A549 (cell line): Measurements from ENCODE around the gene A4GALT. TPM values are rescaled to one million over a fixed set of nuclear protein-coding genes. Genes with fewer than 3 reads are reported as not detected.

Experiments used
- ATAC-seq, 2 experiments: fragments of 200-7000 bp in 1 of 2; fragments of >200 bp in 1 of 2; cut with Nextera tagmentation in 1 of 2; cut with Tn5 transposase in 1 of 2; 3 replicates each; pipeline versions ENCODE4 v1.8.0 to v1.9.1; 2018 to 2020; ENCODE audit warnings: mild to moderate bottlenecking in 1 of 2, moderate library complexity in 1 of 2
- CTCF ChIA-PET: fragments of 300-600 bp; sonication (Branson Sonifier 250); formaldehyde crosslinking; extraction: SDS; loops from one replicate; lab custom pipeline; 2021; ENCODE audit warnings: antibody characterized with exemption, inconsistent platforms; lab: Yijun Ruan, JAX
- POLR2A ChIA-PET: fragments of 350-600 bp; formaldehyde crosslinking; extraction: SDS; loops from one replicate; lab custom pipeline; 2021; ENCODE audit warnings: antibody characterized with exemption, inconsistent platforms; lab: Yijun Ruan, JAX
- DNase-seq, 2 experiments: peaks; one replicate each; pipeline versions ENCODE4 v3.0.0 to v3.0.0-alpha.2; 2011 to 2016; ENCODE audit warnings: low read depth in 1 of 2, low spot score in 1 of 2
- FAIRE-seq: peaks from 2 replicates; lab custom pipeline; 2011; peaks lifted over from hg19 to GRCh38; lab: Jason Lieb, UNC
- H3K27ac ChIP-seq, 2 experiments: fragments of >200 bp; sonication (Bioruptor Twin); formaldehyde crosslinking; 3 replicates each; pipeline ENCODE4 v1.5.1; 2016 to 2017
- H3K4me1 ChIP-seq: fragments of >200 bp; sonication (Bioruptor Twin); formaldehyde crosslinking; 3 replicates; pipeline ENCODE4 v1.6.1; 2016
- H3K4me2 ChIP-seq: fragments of >200 bp; sonication (Bioruptor Twin); formaldehyde crosslinking; 3 replicates; pipeline ENCODE4 v1.6.1; 2016
- H3K4me3 ChIP-seq: fragments of >200 bp; sonication (Bioruptor Twin); formaldehyde crosslinking; 3 replicates; pipeline ENCODE4 v1.5.1; 2016
- H3K9me3 ChIP-seq: fragments of >200 bp; sonication (Bioruptor Twin); formaldehyde crosslinking; 3 replicates; pipeline ENCODE4 v1.6.1; 2016
- BHLHE40 ChIP-seq: IDR thresholded peaks from 2 replicates; pipeline ENCODE4 v1.6.1; 2012; ENCODE audit warnings: low read depth, low read length, inconsistent platforms
- CBX8 ChIP-seq: fragments of 200-600 bp; sonication (generic); IDR thresholded peaks from 2 replicates; pipeline ENCODE4 v1.6.1; 2016
- CEBPB ChIP-seq, 2 experiments: fragments of >200 bp in 1 of 2; sonication (Bioruptor Twin) in 1 of 2; formaldehyde crosslinking in 1 of 2; IDR thresholded peaks; 2 replicates each; pipeline ENCODE4 v1.6.1; 2012 to 2016
- CHD4 ChIP-seq: fragments of 200-600 bp; sonication (generic); IDR thresholded peaks from 2 replicates; pipeline ENCODE4 v1.6.1; 2016; ENCODE audit warnings: antibody characterized with exemption, mild to moderate bottlenecking, borderline replicate concordance
- EHF ChIP-seq: fragments of 250-450 bp; sonication (Bioruptor Pico); IDR thresholded peaks from 2 replicates; pipeline ENCODE4 v1.5.0; 2020; ENCODE audit warnings: mild to moderate bottlenecking
- EP300 ChIP-seq, 2 experiments: fragments of >200 bp; sonication (Bioruptor Twin); formaldehyde crosslinking; IDR thresholded peaks; 2 replicates in 1 of 2; 3 replicates in 1 of 2; pipeline ENCODE4 v1.6.1; 2016 to 2017
- FOSB ChIP-seq: fragments of 250-450 bp; sonication (Bioruptor Pico); IDR thresholded peaks from 2 replicates; pipeline ENCODE4 v1.5.0; 2020; ENCODE audit warnings: mild to moderate bottlenecking, moderate library complexity
- HDAC2 ChIP-seq: fragments of 200-600 bp; sonication (generic); IDR thresholded peaks from 2 replicates; pipeline ENCODE4 v1.6.1; 2016
- HES2 ChIP-seq: fragments of >200 bp; sonication (Bioruptor Twin); formaldehyde crosslinking; IDR thresholded peaks from 2 replicates; pipeline ENCODE4 v1.6.1; 2016
- HEYL ChIP-seq: fragments of 250-450 bp; sonication (Bioruptor Pico); IDR thresholded peaks from 2 replicates; pipeline ENCODE4 v1.8.0; 2021; ENCODE audit warnings: mild to moderate bottlenecking, moderate library complexity
- HOXB13 ChIP-seq: fragments of 250-450 bp; sonication (Bioruptor Pico); IDR thresholded peaks from 2 replicates; pipeline ENCODE4 v1.5.0; 2020; ENCODE audit warnings: low read depth, mild to moderate bottlenecking, moderate library complexity
- MAZ ChIP-seq: fragments of 150-350 bp; IDR thresholded peaks from 2 replicates; pipeline ENCODE4 v1.6.1; 2014; ENCODE audit warnings: antibody characterized with exemption, low read depth, low read length, borderline replicate concordance
- MYC ChIP-seq: IDR thresholded peaks from 2 replicates; pipeline ENCODE4 v1.6.1; 2012; ENCODE audit warnings: mild to moderate bottlenecking, inconsistent platforms, low read length, improper control_type of control experiment, borderline replicate concordance
- NR3C1 ChIP-seq: fragments of >200 bp; sonication (Bioruptor Twin); formaldehyde crosslinking; IDR thresholded peaks from 3 replicates; pipeline ENCODE4 v1.6.1; 2017
- PHF8 ChIP-seq: fragments of 200-600 bp; sonication (generic); IDR thresholded peaks from 2 replicates; pipeline ENCODE4 v1.6.1; 2016; ENCODE audit warnings: low read depth, mild to moderate bottlenecking, antibody characterized with exemption, moderate library complexity, borderline replicate concordance
- POLR2A ChIP-seq: IDR thresholded peaks from 2 replicates; pipeline ENCODE4 v1.6.1; 2012; ENCODE audit warnings: mild to moderate bottlenecking, low read length
- RARB ChIP-seq: fragments of 250-450 bp; sonication (Bioruptor Pico); IDR thresholded peaks from 2 replicates; pipeline ENCODE4 v1.8.0; 2021; ENCODE audit warnings: mild to moderate bottlenecking, moderate library complexity
- RFX5 ChIP-seq: fragments of 450-650 bp; IDR thresholded peaks from 2 replicates; pipeline ENCODE4 v1.7.1; 2014; ENCODE audit warnings: antibody characterized with exemption, mild to moderate bottlenecking, moderate library complexity
- SMC3 ChIP-seq: fragments of >200 bp; sonication (Bioruptor Twin); formaldehyde crosslinking; IDR thresholded peaks from 3 replicates; pipeline ENCODE4 v1.6.1; 2018; ENCODE audit warnings: inconsistent platforms
- SREBF2 ChIP-seq: fragments of 450-650 bp; IDR thresholded peaks from 2 replicates; pipeline ENCODE4 v1.6.1; 2014; ENCODE audit warnings: mild to moderate bottlenecking, moderate library complexity
- ZC3H11A ChIP-seq: fragments of 450-650 bp; IDR thresholded peaks from 2 replicates; pipeline ENCODE4 v1.6.1; 2014; ENCODE audit warnings: antibody characterized with exemption, mild to moderate bottlenecking
- ZNF302 ChIP-seq: fragments of 250-450 bp; sonication (Bioruptor Pico); IDR thresholded peaks from 2 replicates; pipeline ENCODE4 v1.9.0; 2021; ENCODE audit warnings: inconsistent platforms, mild to moderate bottlenecking, moderate library complexity
- WGBS: methylation state at CpG from one replicate; pipeline ENCODE4 v1.1.6; 2017; ENCODE audit errors: missing lambda C conversion rate; 5-methylcytosine and 5-hydroxymethylcytosine counted together
- polyA plus RNA-seq, 4 experiments: library from polyadenylated mRNA; depleted of rRNA in 3 of 4; stranded (reverse); fragments of >200 nt; fragmentation: RNase III in 1 of 4; extraction: RNeasy Plus Mini Kit Qiagen cat#74134 plus additional on column Dnase treatment in 1 of 4; gene quantifications; 2 replicates in 3 of 4; 3 replicates in 1 of 4; pipeline ENCODE4 v1.2.3, GENCODE V29; 2011 to 2017
- TF ChIP-seq, protein P1 (sequence below): IDR thresholded peaks from 2 replicates; pipeline ENCODE4 v1.6.1; 2012
- TF ChIP-seq, protein P2 (sequence below): IDR thresholded peaks from 2 replicates; pipeline ENCODE4 v1.6.1; 2012; ENCODE audit warnings: low read depth, borderline replicate concordance
- TF ChIP-seq, protein P3 (sequence below): fragments of 250-450 bp; sonication (Bioruptor Pico); IDR thresholded peaks from 2 replicates; pipeline ENCODE4 v1.5.0; 2021; ENCODE audit warnings: mild to moderate bottlenecking, moderate library complexity, borderline replicate concordance
- TF ChIP-seq, protein P4 (sequence below): fragments of 450-650 bp; IDR thresholded peaks from 2 replicates; pipeline ENCODE4 v1.6.1; 2014; ENCODE audit warnings: antibody characterized with exemption
- TF ChIP-seq, protein P5 (sequence below): fragments of 200-600 bp; sonication (generic); IDR thresholded peaks from 2 replicates; pipeline ENCODE4 v1.6.1; 2016; ENCODE audit warnings: antibody characterized with exemption, mild to moderate bottlenecking, moderate library complexity

Gene A4GALT
- polyA plus RNA-seq, 2 of the 4 experiments (the other 2 are of a cell fraction) = 5.1 to 7.8 TPM

DNA sequence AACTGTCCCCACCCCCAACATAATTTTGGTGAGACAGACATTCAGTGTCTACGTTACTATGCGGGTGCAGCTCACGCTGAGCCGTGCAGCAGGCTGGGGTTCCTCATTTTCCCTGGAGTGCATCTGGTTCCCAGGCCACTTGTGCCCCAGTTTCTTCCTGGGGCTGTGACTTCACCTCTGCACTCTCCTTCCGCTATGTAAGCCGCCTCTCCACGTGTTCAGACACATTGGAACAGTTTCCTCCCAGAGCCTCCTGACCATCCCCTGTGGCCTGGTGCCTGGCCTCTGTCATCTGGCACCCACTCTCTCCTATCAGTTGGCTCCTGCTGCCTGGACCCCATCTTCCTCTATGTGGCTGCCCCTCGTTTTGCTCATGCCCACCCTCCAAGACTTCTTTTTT is 46.2 kb upstream of the A4GALT start:
- TF ChIP-seq HES2 = no peak
- TF ChIP-seq ZC3H11A = no peak
- no peak for TF ChIP-seq SREBF2
- no peak for TF ChIP-seq HDAC2
- no peak for TF ChIP-seq HOXB13
- TF ChIP-seq BHLHE40 = no peak
- no peak for TF ChIP-seq ZNF302 (CRISPR knock-in tag)
- no peak for TF ChIP-seq FOSB (CRISPR knock-in tag)
- TF ChIP-seq CEBPB (IDR thresholded peaks at IDR 0.05) = no peak
- TF ChIP-seq CBX8 = no peak
- TF ChIP-seq, protein P1, sequence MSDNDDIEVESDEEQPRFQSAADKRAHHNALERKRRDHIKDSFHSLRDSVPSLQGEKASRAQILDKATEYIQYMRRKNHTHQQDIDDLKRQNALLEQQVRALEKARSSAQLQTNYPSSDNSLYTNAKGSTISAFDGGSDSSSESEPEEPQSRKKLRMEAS = no peak
- Histone ChIP-seq H3K9me3 (no peaks in the 10 kb centered on the region), H3K4me3 (no peak overlapping the region), H3K27ac (0 out of 6 replicates have a peak overlapping the region, but pooled peaks of 1 of the 2 experiments have one; percentile 26), H3K4me1 (peaks cover 15% of the 10 kb centered on the region), H3K4me2 (no peak overlapping the region)
- ChIA-PET POLR2A (no interaction called here), CTCF (no interaction called here)
- no peak for FAIRE-seq
- WGBS = 82% methylated on average over 7 of the region's 8 CpGs
- ATAC-seq = no peak
- no peak for DNase-seq

DNA sequence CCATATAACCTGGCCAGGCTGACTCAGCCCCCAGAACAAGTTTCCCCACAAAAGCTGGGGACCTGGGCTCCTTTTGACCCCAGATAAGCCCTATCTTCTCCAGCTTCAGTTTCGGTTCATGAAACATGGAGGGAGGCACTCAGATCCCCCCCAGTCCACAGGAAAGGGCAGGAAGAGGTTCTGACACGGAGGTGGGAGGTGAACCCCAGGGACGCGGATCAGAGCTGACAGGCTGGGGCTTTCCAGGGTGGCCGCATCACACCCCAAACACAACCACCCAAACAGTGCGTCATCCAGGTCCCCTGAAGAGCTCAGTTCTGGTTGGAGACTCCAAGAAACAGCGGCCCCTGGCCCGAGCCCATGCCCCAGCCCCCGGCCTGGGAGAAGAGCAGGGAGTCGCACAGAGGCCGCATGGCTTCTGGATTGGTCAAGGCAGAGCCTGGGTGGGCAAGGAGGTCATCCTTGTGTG is 44.3 kb upstream of the A4GALT start:
- no peak for FAIRE-seq
- DNase-seq = no peak
- H3K4me3 ChIP-seq = no peak overlapping the region
- TF ChIP-seq ZC3H11A (no peak), SMC3 (no peak), HEYL (CRISPR knock-in tag) (no peak), MYC (no peak), HDAC2 (no peak), PHF8 (no peak)
- TF ChIP-seq, protein P2, sequence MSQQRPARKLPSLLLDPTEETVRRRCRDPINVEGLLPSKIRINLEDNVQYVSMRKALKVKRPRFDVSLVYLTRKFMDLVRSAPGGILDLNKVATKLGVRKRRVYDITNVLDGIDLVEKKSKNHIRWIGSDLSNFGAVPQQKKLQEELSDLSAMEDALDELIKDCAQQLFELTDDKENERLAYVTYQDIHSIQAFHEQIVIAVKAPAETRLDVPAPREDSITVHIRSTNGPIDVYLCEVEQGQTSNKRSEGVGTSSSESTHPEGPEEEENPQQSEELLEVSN = no peak
- TF ChIP-seq, protein P3, sequence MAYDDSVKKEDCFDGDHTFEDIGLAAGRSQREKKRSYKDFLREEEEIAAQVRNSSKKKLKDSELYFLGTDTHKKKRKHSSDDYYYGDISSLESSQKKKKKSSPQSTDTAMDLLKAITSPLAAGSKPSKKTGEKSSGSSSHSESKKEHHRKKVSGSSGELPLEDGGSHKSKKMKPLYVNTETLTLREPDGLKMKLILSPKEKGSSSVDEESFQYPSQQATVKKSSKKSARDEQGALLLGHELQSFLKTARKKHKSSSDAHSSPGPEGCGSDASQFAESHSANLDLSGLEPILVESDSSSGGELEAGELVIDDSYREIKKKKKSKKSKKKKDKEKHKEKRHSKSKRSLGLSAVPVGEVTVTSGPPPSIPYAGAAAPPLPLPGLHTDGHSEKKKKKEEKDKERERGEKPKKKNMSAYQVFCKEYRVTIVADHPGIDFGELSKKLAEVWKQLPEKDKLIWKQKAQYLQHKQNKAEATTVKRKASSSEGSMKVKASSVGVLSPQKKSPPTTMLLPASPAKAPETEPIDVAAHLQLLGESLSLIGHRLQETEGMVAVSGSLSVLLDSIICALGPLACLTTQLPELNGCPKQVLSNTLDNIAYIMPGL (CRISPR knock-in tag) = no peak
- peaks cover 16% of the 10 kb centered on the region for H3K4me1 ChIP-seq
- CTCF ChIA-PET = interaction anchor here (1.1 to 1.6 kb wide), 3 partner anchors 10 to 102 kb away, joined by 3 to 5 read pairs (median 4); no protein-coding TSS in a partner anchor
- H3K27ac ChIP-seq = peak overlapping the region in 1 of 2 experiments; percentile 68; a peak in 3 of 6 replicates
- H3K4me2 ChIP-seq = no peak overlapping the region
- no peak for ATAC-seq
- H3K9me3 ChIP-seq = no peaks in the 10 kb centered on the region
- 73% methylated on average over 7 of the region's 11 CpGs for WGBS
- POLR2A ChIA-PET = no interaction called here

DNA sequence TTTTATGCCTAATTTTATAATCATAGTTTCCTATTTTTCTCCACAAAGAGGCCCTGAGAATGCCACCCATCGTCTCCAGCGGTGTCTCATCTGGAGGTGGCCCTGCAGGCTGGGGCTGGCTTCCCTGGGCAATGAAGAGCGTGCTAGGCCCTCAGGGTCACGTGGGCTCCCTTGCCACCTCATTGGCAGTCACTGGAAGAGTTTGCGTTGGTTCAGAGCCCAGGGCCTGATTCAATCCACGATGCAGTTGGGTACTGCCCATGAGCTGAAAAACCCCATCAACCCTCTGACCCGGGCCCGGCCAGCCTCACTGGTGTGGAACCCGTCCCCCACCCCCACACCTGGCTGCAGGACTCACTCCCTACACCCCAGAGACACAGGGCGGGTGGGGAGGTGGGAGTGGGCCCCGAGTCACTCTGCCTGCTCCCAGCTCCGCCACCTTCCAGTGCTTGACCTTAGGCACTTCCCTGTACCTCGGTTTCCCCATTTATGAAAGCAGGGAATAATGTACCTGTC is 43.4 kb upstream of the A4GALT start:
- peak overlapping the region in 1 of 2 experiments; percentile 68; a peak in 3 of 6 replicates for H3K27ac ChIP-seq
- DNase-seq (no peak), ATAC-seq (no peak), FAIRE-seq (no peak)
- ChIA-PET CTCF (interaction anchor here (1.1 to 1.6 kb wide), 3 partner anchors 9 to 101 kb away, joined by 3 to 5 read pairs (median 4); no protein-coding TSS in a partner anchor), POLR2A (no interaction called here)
- H3K4me3 ChIP-seq = no peak overlapping the region
- no peak overlapping the region for H3K4me2 ChIP-seq
- peaks cover 16% of the 10 kb centered on the region for H3K4me1 ChIP-seq
- H3K9me3 ChIP-seq = no peaks in the 10 kb centered on the region
- 73% methylated on average over 11 of the region's 13 CpGs for WGBS
- TF ChIP-seq, protein P4, sequence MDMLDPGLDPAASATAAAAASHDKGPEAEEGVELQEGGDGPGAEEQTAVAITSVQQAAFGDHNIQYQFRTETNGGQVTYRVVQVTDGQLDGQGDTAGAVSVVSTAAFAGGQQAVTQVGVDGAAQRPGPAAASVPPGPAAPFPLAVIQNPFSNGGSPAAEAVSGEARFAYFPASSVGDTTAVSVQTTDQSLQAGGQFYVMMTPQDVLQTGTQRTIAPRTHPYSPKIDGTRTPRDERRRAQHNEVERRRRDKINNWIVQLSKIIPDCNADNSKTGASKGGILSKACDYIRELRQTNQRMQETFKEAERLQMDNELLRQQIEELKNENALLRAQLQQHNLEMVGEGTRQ = no peak
- TF ChIP-seq EP300 (IDR thresholded peaks at IDR 0.05) (no peak), SREBF2 (no peak), SMC3 (no peak), POLR2A (no peak), HDAC2 (no peak), NR3C1 (no peak), FOSB (CRISPR knock-in tag) (no peak), CHD4 (no peak), EHF (CRISPR knock-in tag) (no peak), RARB (CRISPR knock-in tag) (no peak), MAZ (no peak), RFX5 (no peak)
- TF ChIP-seq, protein P5, sequence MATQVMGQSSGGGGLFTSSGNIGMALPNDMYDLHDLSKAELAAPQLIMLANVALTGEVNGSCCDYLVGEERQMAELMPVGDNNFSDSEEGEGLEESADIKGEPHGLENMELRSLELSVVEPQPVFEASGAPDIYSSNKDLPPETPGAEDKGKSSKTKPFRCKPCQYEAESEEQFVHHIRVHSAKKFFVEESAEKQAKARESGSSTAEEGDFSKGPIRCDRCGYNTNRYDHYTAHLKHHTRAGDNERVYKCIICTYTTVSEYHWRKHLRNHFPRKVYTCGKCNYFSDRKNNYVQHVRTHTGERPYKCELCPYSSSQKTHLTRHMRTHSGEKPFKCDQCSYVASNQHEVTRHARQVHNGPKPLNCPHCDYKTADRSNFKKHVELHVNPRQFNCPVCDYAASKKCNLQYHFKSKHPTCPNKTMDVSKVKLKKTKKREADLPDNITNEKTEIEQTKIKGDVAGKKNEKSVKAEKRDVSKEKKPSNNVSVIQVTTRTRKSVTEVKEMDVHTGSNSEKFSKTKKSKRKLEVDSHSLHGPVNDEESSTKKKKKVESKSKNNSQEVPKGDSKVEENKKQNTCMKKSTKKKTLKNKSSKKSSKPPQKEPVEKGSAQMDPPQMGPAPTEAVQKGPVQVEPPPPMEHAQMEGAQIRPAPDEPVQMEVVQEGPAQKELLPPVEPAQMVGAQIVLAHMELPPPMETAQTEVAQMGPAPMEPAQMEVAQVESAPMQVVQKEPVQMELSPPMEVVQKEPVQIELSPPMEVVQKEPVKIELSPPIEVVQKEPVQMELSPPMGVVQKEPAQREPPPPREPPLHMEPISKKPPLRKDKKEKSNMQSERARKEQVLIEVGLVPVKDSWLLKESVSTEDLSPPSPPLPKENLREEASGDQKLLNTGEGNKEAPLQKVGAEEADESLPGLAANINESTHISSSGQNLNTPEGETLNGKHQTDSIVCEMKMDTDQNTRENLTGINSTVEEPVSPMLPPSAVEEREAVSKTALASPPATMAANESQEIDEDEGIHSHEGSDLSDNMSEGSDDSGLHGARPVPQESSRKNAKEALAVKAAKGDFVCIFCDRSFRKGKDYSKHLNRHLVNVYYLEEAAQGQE = no peak
- TF ChIP-seq, protein P2 = no peak
